Measurements from ENCODE around the gene VWA5B1. TPM values are rescaled to one million over a fixed set of nuclear protein-coding genes. Genes with fewer than 3 reads are reported as not detected.
A peak's percentile ranks its signal among the peaks of the same experiment; 100 is the strongest.
"Not testable (repeated sequence)": the region's sequence is repeated elsewhere in the genome, so short reads cannot be mapped to it uniquely, and the experiment has no call there.

VWA5B1 gene
- total RNA-seq, 1 experiment from 2014 or later = not detected

DNA sequence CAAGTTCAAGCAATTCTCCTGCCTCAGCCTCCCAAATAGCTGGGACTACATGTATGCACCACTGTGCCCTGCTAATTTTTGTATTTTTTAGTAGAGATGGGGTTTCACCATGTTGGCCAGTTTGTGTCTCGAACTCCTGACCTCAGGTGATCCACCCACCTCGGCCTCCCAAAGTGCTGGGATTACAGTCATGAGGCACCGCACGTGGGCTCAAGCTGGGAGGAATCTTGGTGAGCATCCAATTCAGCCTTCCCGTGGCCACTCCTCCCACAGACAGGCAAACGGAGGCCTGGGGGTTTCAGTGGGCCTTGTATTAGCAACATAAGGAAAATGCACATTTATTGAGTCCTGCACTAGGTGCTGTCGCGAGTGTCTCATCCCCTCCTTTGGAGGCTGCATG, 24.5 kb upstream of the VWA5B1 start:
- Histone ChIP-seq H3K4me1 (ENCODE audit: insufficient read depth, low read length) (peaks cover 36% of the 10 kb centered on the region), H3K27me3 (ENCODE audit: low read length) (no peaks in the 10 kb centered on the region), H3K4me3 (ENCODE audit: low read length) (peak overlapping the region; percentile 46), H3F3A (ENCODE audit: low read length, unreplicated experiment) (no peaks in the 10 kb centered on the region), H3K9me2 (replicated peaks; ENCODE audit: low read length) (no peaks in the 10 kb centered on the region), H4K20me1 (ENCODE audit: low read length) (no peaks in the 10 kb centered on the region), H3K27ac (ENCODE audit: low read length) (peak overlapping the region; percentile 82), H2AFZ (ENCODE audit: low read length) (peak overlapping the region; percentile 51; the same call in 1 of the 2 replicates), H3K36me3 (ENCODE audit: low read depth, low read length) (no peaks in the 10 kb centered on the region), H3K79me2 (ENCODE audit: low read length) (peaks cover 4% of the 10 kb centered on the region; the same call in 1 of the 2 replicates), H3K9me3 (ENCODE audit: low read length) (no peaks in the 10 kb centered on the region), H3K9ac (ENCODE audit: low read length) (peak overlapping the region; percentile 48), H3K4me2 (ENCODE audit: low read length) (peak overlapping the region; percentile 73)
- BruUV-seq (replicated peaks) = no TSS peak
- TF ChIP-seq CTCF (conservative IDR thresholded peaks at IDR 0.05; ENCODE audit: low read depth, low read length) = no peak
- TF ChIP-seq EZH2phosphoT487 (IDR thresholded peaks at IDR 0.05; ENCODE audit: borderline replicate concordance, low read length) = no peak
- no peak for TF ChIP-seq EZH2 (IDR thresholded peaks at IDR 0.05; ENCODE audit: low read length, unreplicated experiment)
- ATAC-seq (no peak), DNase-seq (peak; percentile 47)
- CTCF ChIA-PET = no interaction called here
- POLR2A ChIA-PET (ENCODE audit: unreplicated experiment) = no interaction called here
- intact Hi-C loops (cut with micrococcal nuclease) = no loop called here

- H3K27me3 ChIP-seq (ENCODE audit: low read length) = no peaks in the 10 kb centered on the region
- no peaks in the 10 kb centered on the region for H3K36me3 ChIP-seq (ENCODE audit: low read depth, low read length)
- H3K9ac ChIP-seq (ENCODE audit: low read length) = peak overlapping the region; percentile 48
- intact Hi-C loops (cut with micrococcal nuclease) = no loop called here
- ATAC-seq = peak; percentile 15; the same call in 1 of the 2 replicates
- TF ChIP-seq EZH2phosphoT487 (IDR thresholded peaks at IDR 0.05; ENCODE audit: borderline replicate concordance, low read length) (no peak), CTCF (conservative IDR thresholded peaks at IDR 0.05; ENCODE audit: low read depth, low read length) (peak; percentile 26; the same call in 1 of the 2 replicates), EZH2 (IDR thresholded peaks at IDR 0.05; ENCODE audit: low read length, unreplicated experiment) (no peak)
- CTCF ChIA-PET = no interaction called here
- no peaks in the 10 kb centered on the region for H4K20me1 ChIP-seq (ENCODE audit: low read length)
- H3K9me2 ChIP-seq (replicated peaks; ENCODE audit: low read length) = no peaks in the 10 kb centered on the region
- no peaks in the 10 kb centered on the region for H3K9me3 ChIP-seq (ENCODE audit: low read length)
- peaks cover 36% of the 10 kb centered on the region for H3K4me1 ChIP-seq (ENCODE audit: insufficient read depth, low read length)
- peak overlapping the region; percentile 46 for H3K4me3 ChIP-seq (ENCODE audit: low read length)
- POLR2A ChIA-PET (ENCODE audit: unreplicated experiment) = no interaction called here
- peak overlapping the region; percentile 73 for H3K4me2 ChIP-seq (ENCODE audit: low read length)
- H2AFZ ChIP-seq (ENCODE audit: low read length) = peak overlapping the region; percentile 51
- DNase-seq = peak; percentile 11
- peaks cover 4% of the 10 kb centered on the region; the same call in 1 of the 2 replicates for H3K79me2 ChIP-seq (ENCODE audit: low read length)
- H3F3A ChIP-seq (ENCODE audit: low read length, unreplicated experiment) = no peaks in the 10 kb centered on the region
- peak overlapping the region; percentile 82 for H3K27ac ChIP-seq (ENCODE audit: low read length)
- BruUV-seq (replicated peaks) = TSS peak; percentile 86
Observed at GRCh38 chr1:20266642-20267041, 24.0 kb upstream of the VWA5B1 start.

GRCh38 chr1:20271498-20272400, 18.9 kb upstream of the VWA5B1 start:
- H3K79me2 ChIP-seq (ENCODE audit: low read length) = no peaks in the 10 kb centered on the region; the same call in 1 of the 2 replicates
- H3K4me2 ChIP-seq (ENCODE audit: low read length) = no peak overlapping the region
- H3K27ac ChIP-seq (ENCODE audit: low read length) = no peak overlapping the region
- no peaks in the 10 kb centered on the region for H4K20me1 ChIP-seq (ENCODE audit: low read length)
- peaks cover 16% of the 10 kb centered on the region for H3K4me1 ChIP-seq (ENCODE audit: insufficient read depth, low read length)
- DNase-seq (peak; percentile 13), ATAC-seq (no peak)
- no peak overlapping the region for H2AFZ ChIP-seq (ENCODE audit: low read length)
- no TSS peak for BruUV-seq (replicated peaks)
- H3K4me3 ChIP-seq (ENCODE audit: low read length) = no peak overlapping the region
- POLR2A ChIA-PET (ENCODE audit: unreplicated experiment) = no interaction called here
- no peak for TF ChIP-seq EZH2phosphoT487 (IDR thresholded peaks at IDR 0.05; ENCODE audit: borderline replicate concordance, low read length)
- TF ChIP-seq CTCF (conservative IDR thresholded peaks at IDR 0.05; ENCODE audit: low read depth, low read length) = peak; percentile 36; the same call in 1 of the 2 replicates
- no peaks in the 10 kb centered on the region for H3K9me3 ChIP-seq (ENCODE audit: low read length)
- intact Hi-C loops (cut with micrococcal nuclease) = no loop called here
- CTCF ChIA-PET = no interaction called here
- H3K9me2 ChIP-seq (replicated peaks; ENCODE audit: low read length) = no peaks in the 10 kb centered on the region
- H3K9ac ChIP-seq (ENCODE audit: low read length) = no peak overlapping the region
- no peaks in the 10 kb centered on the region for H3K36me3 ChIP-seq (ENCODE audit: low read depth, low read length)
- no peaks in the 10 kb centered on the region for H3F3A ChIP-seq (ENCODE audit: low read length, unreplicated experiment)
- H3K27me3 ChIP-seq (ENCODE audit: low read length) = no peaks in the 10 kb centered on the region

- H3K27ac ChIP-seq (ENCODE audit: low read length); POLR2A ChIA-PET (ENCODE audit: unreplicated experiment); H3K9me2 ChIP-seq (replicated peaks; ENCODE audit: low read length); H4K20me1 ChIP-seq (ENCODE audit: low read length); H3K4me1 ChIP-seq (ENCODE audit: insufficient read depth, low read length); BruUV-seq (replicated peaks); H3K9ac ChIP-seq (ENCODE audit: low read length); intact Hi-C loops (cut with micrococcal nuclease); H3K9me3 ChIP-seq (ENCODE audit: low read length); H3K27me3 ChIP-seq (ENCODE audit: low read length); H3K4me3 ChIP-seq (ENCODE audit: low read length); ATAC-seq; H3K4me2 ChIP-seq (ENCODE audit: low read length); H3K36me3 ChIP-seq (ENCODE audit: low read depth, low read length); DNase-seq; CTCF ChIA-PET; H3K79me2 ChIP-seq (ENCODE audit: low read length); H2AFZ ChIP-seq (ENCODE audit: low read length); H3F3A ChIP-seq (ENCODE audit: low read length, unreplicated experiment): not testable (repeated sequence)
Observed at GRCh38 chr1:20273716-20274115, 17.0 kb upstream of the VWA5B1 start.

All from PC-3 (cell line).